Measurements from ENCODE around the gene PLAU. TPM values are rescaled to one million over a fixed set of nuclear protein-coding genes. Genes with fewer than 3 reads are reported as not detected.

The PLAU gene
- total RNA-seq (ENCODE audit: unreplicated experiment): 0.59 TPM
- long read RNA-seq, partial matches to known transcripts: 0 of 1 reads
- long read RNA-seq, other reads (novel, unspliced or antisense): 0 of 1 reads

- H3K4me1 Mint-ChIP-seq (ENCODE audit: low read depth, unreplicated experiment): peaks cover 20% of the 10 kb centered on the region
- no peak for TF ChIP-seq CTCF (IDR thresholded peaks at IDR 0.05; ENCODE audit: partially characterized antibody, unreplicated experiment)
- H3K27ac Mint-ChIP-seq (ENCODE audit: unreplicated experiment): no peak within 1 kb of the TSS
- H3K9me3 Mint-ChIP-seq (ENCODE audit: unreplicated experiment): peaks cover 8% of the 10 kb centered on the region
- H3K4me3 Mint-ChIP-seq (ENCODE audit: unreplicated experiment): peak within 1 kb of the TSS; percentile 96
- DNase-seq: peak; percentile 71
- H3K27me3 Mint-ChIP-seq (ENCODE audit: unreplicated experiment): peaks cover 25% of the 10 kb centered on the region
- no peaks in the 10 kb centered on the region for H3K36me3 Mint-ChIP-seq (ENCODE audit: unreplicated experiment)
Observed at GRCh38 chr10:73910764-73911552, at the start of gene PLAU. TSS of gene PLAU (plus strand) at chr10:73911132. CDS start at chr10:73911556, 424 bp downstream.

- Mint-ChIP-seq H3K36me3 (ENCODE audit: unreplicated experiment) (peaks cover 3% of the 10 kb centered on the region), H3K4me3 (ENCODE audit: unreplicated experiment) (no peak overlapping the region), H3K4me1 (ENCODE audit: low read depth, unreplicated experiment) (peaks cover 12% of the 10 kb centered on the region), H3K27me3 (ENCODE audit: unreplicated experiment) (peaks cover 8% of the 10 kb centered on the region), H3K27ac (ENCODE audit: unreplicated experiment) (no peak overlapping the region), H3K9me3 (ENCODE audit: unreplicated experiment) (peaks cover 3% of the 10 kb centered on the region)
- no peak for DNase-seq
- TF ChIP-seq CTCF (IDR thresholded peaks at IDR 0.05; ENCODE audit: partially characterized antibody, unreplicated experiment): no peak
Observed at GRCh38 chr10:73862011-73862410, 48.9 kb upstream of the PLAU start.

GRCh38 chr10:73863039-73863817 is 47.7 kb upstream of the PLAU start:
- H3K36me3 Mint-ChIP-seq (ENCODE audit: unreplicated experiment): peaks cover 3% of the 10 kb centered on the region
- TF ChIP-seq CTCF (IDR thresholded peaks at IDR 0.05; ENCODE audit: partially characterized antibody, unreplicated experiment): no peak
- H3K27ac Mint-ChIP-seq (ENCODE audit: unreplicated experiment): no peak overlapping the region
- H3K4me1 Mint-ChIP-seq (ENCODE audit: low read depth, unreplicated experiment): peaks cover 24% of the 10 kb centered on the region
- H3K4me3 Mint-ChIP-seq (ENCODE audit: unreplicated experiment): no peak overlapping the region
- DNase-seq: no peak
- H3K9me3 Mint-ChIP-seq (ENCODE audit: unreplicated experiment): peaks cover 5% of the 10 kb centered on the region
- H3K27me3 Mint-ChIP-seq (ENCODE audit: unreplicated experiment): peaks cover 8% of the 10 kb centered on the region

- Mint-ChIP-seq H3K4me1 (ENCODE audit: low read depth, unreplicated experiment) (peaks cover 29% of the 10 kb centered on the region), H3K36me3 (ENCODE audit: unreplicated experiment) (peaks cover 3% of the 10 kb centered on the region), H3K4me3 (ENCODE audit: unreplicated experiment) (no peak overlapping the region), H3K27me3 (ENCODE audit: unreplicated experiment) (peaks cover 6% of the 10 kb centered on the region), H3K27ac (ENCODE audit: unreplicated experiment) (no peak overlapping the region), H3K9me3 (ENCODE audit: unreplicated experiment) (peaks cover 5% of the 10 kb centered on the region)
- no peak for DNase-seq
- no peak for TF ChIP-seq CTCF (IDR thresholded peaks at IDR 0.05; ENCODE audit: partially characterized antibody, unreplicated experiment)
Observed at GRCh38 chr10:73864229-73864628, 46.7 kb upstream of the PLAU start.

Data from glutamatergic neuron (in vitro differentiated cells).